A549 (cell line): Measurements from ENCODE around the gene NR4A2. TPM values are rescaled to one million over a fixed set of nuclear protein-coding genes. Genes with fewer than 3 reads are reported as not detected.

ENCODE experiments used
- ATAC-seq, 2 experiments: fragments of 200-7000 bp in 1 of 2; fragments of >200 bp in 1 of 2; cut with Nextera tagmentation in 1 of 2; cut with Tn5 transposase in 1 of 2; 3 replicates each; pipeline versions ENCODE4 v1.8.0 to v1.9.1; 2018 to 2020; ENCODE audit warnings: mild to moderate bottlenecking in 1 of 2, moderate library complexity in 1 of 2
- CTCF ChIA-PET: fragments of 300-600 bp; sonication (Branson Sonifier 250); formaldehyde crosslinking; extraction: SDS; loops from one replicate; lab custom pipeline; 2021; ENCODE audit warnings: antibody characterized with exemption, inconsistent platforms; lab: Yijun Ruan, JAX
- POLR2A ChIA-PET: fragments of 350-600 bp; formaldehyde crosslinking; extraction: SDS; loops from one replicate; lab custom pipeline; 2021; ENCODE audit warnings: antibody characterized with exemption, inconsistent platforms; lab: Yijun Ruan, JAX
- DNase-seq, 2 experiments: peaks; one replicate each; pipeline versions ENCODE4 v3.0.0 to v3.0.0-alpha.2; 2011 to 2016; ENCODE audit warnings: low read depth in 1 of 2, low spot score in 1 of 2
- FAIRE-seq: peaks from 2 replicates; lab custom pipeline; 2011; peaks lifted over from hg19 to GRCh38; lab: Jason Lieb, UNC
- H3K27ac ChIP-seq, 2 experiments: fragments of >200 bp; sonication (Bioruptor Twin); formaldehyde crosslinking; 3 replicates each; pipeline ENCODE4 v1.5.1; 2016 to 2017
- H3K4me1 ChIP-seq: fragments of >200 bp; sonication (Bioruptor Twin); formaldehyde crosslinking; 3 replicates; pipeline ENCODE4 v1.6.1; 2016
- H3K4me2 ChIP-seq: fragments of >200 bp; sonication (Bioruptor Twin); formaldehyde crosslinking; 3 replicates; pipeline ENCODE4 v1.6.1; 2016
- H3K4me3 ChIP-seq: fragments of >200 bp; sonication (Bioruptor Twin); formaldehyde crosslinking; 3 replicates; pipeline ENCODE4 v1.5.1; 2016
- H3K9me3 ChIP-seq: fragments of >200 bp; sonication (Bioruptor Twin); formaldehyde crosslinking; 3 replicates; pipeline ENCODE4 v1.6.1; 2016
- CBX2 ChIP-seq: fragments of 200-600 bp; sonication (generic); IDR thresholded peaks from 2 replicates; pipeline ENCODE4 v1.6.1; 2016; ENCODE audit warnings: low read depth, mild to moderate bottlenecking, borderline replicate concordance
- CHD4 ChIP-seq: fragments of 200-600 bp; sonication (generic); IDR thresholded peaks from 2 replicates; pipeline ENCODE4 v1.6.1; 2016; ENCODE audit warnings: antibody characterized with exemption, mild to moderate bottlenecking, borderline replicate concordance
- EHF ChIP-seq: fragments of 250-450 bp; sonication (Bioruptor Pico); IDR thresholded peaks from 2 replicates; pipeline ENCODE4 v1.5.0; 2020; ENCODE audit warnings: mild to moderate bottlenecking
- ELK1 ChIP-seq: fragments of 150-350 bp; IDR thresholded peaks from 2 replicates; pipeline ENCODE4 v1.6.1; 2014; ENCODE audit warnings: low read depth, mild to moderate bottlenecking, low read length
- FOSB ChIP-seq: fragments of 250-450 bp; sonication (Bioruptor Pico); IDR thresholded peaks from 2 replicates; pipeline ENCODE4 v1.5.0; 2020; ENCODE audit warnings: mild to moderate bottlenecking, moderate library complexity
- FOXS1 ChIP-seq: fragments of 250-450 bp; sonication (Bioruptor Pico); IDR thresholded peaks from 2 replicates; pipeline ENCODE4 v1.5.0; 2020; ENCODE audit warnings: mild to moderate bottlenecking, moderate library complexity
- HDAC2 ChIP-seq: fragments of 200-600 bp; sonication (generic); IDR thresholded peaks from 2 replicates; pipeline ENCODE4 v1.6.1; 2016
- HES2 ChIP-seq: fragments of >200 bp; sonication (Bioruptor Twin); formaldehyde crosslinking; IDR thresholded peaks from 2 replicates; pipeline ENCODE4 v1.6.1; 2016
- HMGXB4 ChIP-seq: fragments of 250-450 bp; sonication (Bioruptor Pico); IDR thresholded peaks from 2 replicates; pipeline ENCODE4 v1.5.0; 2021; ENCODE audit warnings: mild to moderate bottlenecking, moderate library complexity, borderline replicate concordance
- JUN ChIP-seq, 2 experiments: fragments of >200 bp; sonication (Bioruptor Twin); formaldehyde crosslinking; IDR thresholded peaks; 2 replicates in 1 of 2; 3 replicates in 1 of 2; pipeline ENCODE4 v1.6.1; 2016 to 2017
- JUNB ChIP-seq: fragments of >200 bp; sonication (Bioruptor Twin); formaldehyde crosslinking; IDR thresholded peaks from 2 replicates; pipeline ENCODE4 v1.6.1; 2016
- KDM5A ChIP-seq: fragments of 200-600 bp; sonication (generic); IDR thresholded peaks from 2 replicates; pipeline ENCODE4 v1.6.1; 2016; ENCODE audit warnings: antibody characterized with exemption, mild to moderate bottlenecking
- MAX ChIP-seq: IDR thresholded peaks from 2 replicates; pipeline ENCODE4 v1.6.1; 2012
- MAZ ChIP-seq: fragments of 150-350 bp; IDR thresholded peaks from 2 replicates; pipeline ENCODE4 v1.6.1; 2014; ENCODE audit warnings: antibody characterized with exemption, low read depth, low read length, borderline replicate concordance
- MYC ChIP-seq: IDR thresholded peaks from 2 replicates; pipeline ENCODE4 v1.6.1; 2012; ENCODE audit warnings: mild to moderate bottlenecking, inconsistent platforms, low read length, improper control_type of control experiment, borderline replicate concordance
- NFE2L2 ChIP-seq: fragments of 150-350 bp; conservative IDR thresholded peaks from 2 replicates; pipeline ENCODE4 v1.6.1; 2014; ENCODE audit warnings: low read length
- POLR2AphosphoS2 ChIP-seq: conservative IDR thresholded peaks from 2 replicates; pipeline ENCODE4 v1.6.1; 2012; ENCODE audit warnings: low read length, improper control_type of control experiment, inconsistent platforms
- RCOR1 ChIP-seq: fragments of 150-350 bp; IDR thresholded peaks from 2 replicates; pipeline ENCODE4 v1.6.1; 2014; ENCODE audit warnings: antibody characterized with exemption, low read length, low read depth
- REST ChIP-seq: fragments of 200-600 bp; sonication (generic); IDR thresholded peaks from 2 replicates; pipeline ENCODE4 v1.6.1; 2016; ENCODE audit warnings: antibody characterized with exemption, mild to moderate bottlenecking, moderate library complexity
- RFX5 ChIP-seq: fragments of 450-650 bp; IDR thresholded peaks from 2 replicates; pipeline ENCODE4 v1.7.1; 2014; ENCODE audit warnings: antibody characterized with exemption, mild to moderate bottlenecking, moderate library complexity
- SMC3 ChIP-seq: fragments of >200 bp; sonication (Bioruptor Twin); formaldehyde crosslinking; IDR thresholded peaks from 3 replicates; pipeline ENCODE4 v1.6.1; 2018; ENCODE audit warnings: inconsistent platforms
- ZC3H11A ChIP-seq: fragments of 450-650 bp; IDR thresholded peaks from 2 replicates; pipeline ENCODE4 v1.6.1; 2014; ENCODE audit warnings: antibody characterized with exemption, mild to moderate bottlenecking
- ZSCAN20 ChIP-seq: fragments of 250-450 bp; sonication (Bioruptor Pico); IDR thresholded peaks from 2 replicates; pipeline ENCODE4 v1.8.0; 2022; ENCODE audit warnings: mild to moderate bottlenecking, moderate library complexity
- WGBS: methylation state at CpG from one replicate; pipeline ENCODE4 v1.1.6; 2017; ENCODE audit errors: missing lambda C conversion rate; 5-methylcytosine and 5-hydroxymethylcytosine counted together
- polyA plus RNA-seq, 4 experiments: library from polyadenylated mRNA; depleted of rRNA in 3 of 4; stranded (reverse); fragments of >200 nt; fragmentation: RNase III in 1 of 4; extraction: RNeasy Plus Mini Kit Qiagen cat#74134 plus additional on column Dnase treatment in 1 of 4; gene quantifications; 2 replicates in 3 of 4; 3 replicates in 1 of 4; pipeline ENCODE4 v1.2.3, GENCODE V29; 2011 to 2017
- TF ChIP-seq, protein P1 (sequence below): fragments of 250-450 bp; sonication (Bioruptor Pico); IDR thresholded peaks from 2 replicates; pipeline ENCODE4 v1.5.0; 2020; ENCODE audit warnings: low read depth, mild to moderate bottlenecking, moderate library complexity
- TF ChIP-seq, protein P2 (sequence below): fragments of >200 bp; sonication (Bioruptor Twin); formaldehyde crosslinking; IDR thresholded peaks from 3 replicates; pipeline ENCODE4 v1.6.1; 2016
- TF ChIP-seq, protein P3 (sequence below): fragments of 450-650 bp; IDR thresholded peaks from 2 replicates; pipeline ENCODE4 v1.6.1; 2014; ENCODE audit warnings: antibody characterized with exemption
- TF ChIP-seq, protein P4 (sequence below): IDR thresholded peaks from 2 replicates; pipeline ENCODE4 v1.6.1; 2012

The NR4A2 gene
- polyA plus RNA-seq, 2 of the 4 experiments (the other 2 are of a cell fraction): 2.3 to 9.7 TPM

GRCh38 chr2:156334496-156335478 is 2.3 kb upstream of the NR4A2 start:
- ChIA-PET CTCF (interaction anchor here (0.7 to 2.0 kb wide), 34 partner anchors 10 to 859 kb away, joined by 3 to 37 read pairs (median 3); no protein-coding TSS in a partner anchor), POLR2A (interaction anchor here (0.7 to 4.3 kb wide), 20 partner anchors 8 to 962 kb away, joined by 3 to 22 read pairs (median 3); partner anchors contain the start of gene GPD2)
- 2% methylated on average over 35 of the region's 40 CpGs for WGBS
- Histone ChIP-seq H3K4me2 (peak overlapping the region; percentile 96), H3K9me3 (no peaks in the 10 kb centered on the region), H3K27ac (peak overlapping the region; percentile 98), H3K4me3 (peak overlapping the region; percentile 87), H3K4me1 (peaks cover 50% of the 10 kb centered on the region)
- no peak for FAIRE-seq
- peak; percentile 71 to 93 for DNase-seq
- peak; percentile 65 to 74 for ATAC-seq
- TF ChIP-seq, protein P1, sequence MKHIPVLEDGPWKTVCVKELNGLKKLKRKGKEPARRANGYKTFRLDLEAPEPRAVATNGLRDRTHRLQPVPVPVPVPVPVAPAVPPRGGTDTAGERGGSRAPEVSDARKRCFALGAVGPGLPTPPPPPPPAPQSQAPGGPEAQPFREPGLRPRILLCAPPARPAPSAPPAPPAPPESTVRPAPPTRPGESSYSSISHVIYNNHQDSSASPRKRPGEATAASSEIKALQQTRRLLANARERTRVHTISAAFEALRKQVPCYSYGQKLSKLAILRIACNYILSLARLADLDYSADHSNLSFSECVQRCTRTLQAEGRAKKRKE (CRISPR knock-in tag): 0 out of 2 replicates have a peak, but pooled peaks have one; percentile 44
- no peak for TF ChIP-seq POLR2AphosphoS2
- no peak for TF ChIP-seq ZSCAN20 (CRISPR knock-in tag)
- peak; percentile 60 to 88; a peak in 4 of 5 replicates for TF ChIP-seq JUN (IDR thresholded peaks at IDR 0.05)
- no peak for TF ChIP-seq MYC
- TF ChIP-seq RFX5: no peak
- TF ChIP-seq HES2: no peak
- no peak for TF ChIP-seq CBX2
- no peak for TF ChIP-seq KDM5A
- no peak for TF ChIP-seq REST
- TF ChIP-seq HMGXB4 (CRISPR knock-in tag): no peak
- peak; percentile 64; the same call in 1 of the 2 replicates for TF ChIP-seq FOXS1 (CRISPR knock-in tag)
- TF ChIP-seq ELK1: no peak
- TF ChIP-seq, protein P2, sequence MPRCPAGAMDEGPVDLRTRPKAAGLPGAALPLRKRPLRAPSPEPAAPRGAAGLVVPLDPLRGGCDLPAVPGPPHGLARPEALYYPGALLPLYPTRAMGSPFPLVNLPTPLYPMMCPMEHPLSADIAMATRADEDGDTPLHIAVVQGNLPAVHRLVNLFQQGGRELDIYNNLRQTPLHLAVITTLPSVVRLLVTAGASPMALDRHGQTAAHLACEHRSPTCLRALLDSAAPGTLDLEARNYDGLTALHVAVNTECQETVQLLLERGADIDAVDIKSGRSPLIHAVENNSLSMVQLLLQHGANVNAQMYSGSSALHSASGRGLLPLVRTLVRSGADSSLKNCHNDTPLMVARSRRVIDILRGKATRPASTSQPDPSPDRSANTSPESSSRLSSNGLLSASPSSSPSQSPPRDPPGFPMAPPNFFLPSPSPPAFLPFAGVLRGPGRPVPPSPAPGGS: peak; percentile 87
- TF ChIP-seq MAZ: no peak
- TF ChIP-seq HDAC2: no peak
- TF ChIP-seq MAX: peak; percentile 47
- no peak for TF ChIP-seq ZC3H11A
- TF ChIP-seq FOSB (CRISPR knock-in tag): no peak
- TF ChIP-seq JUNB: no peak
- TF ChIP-seq SMC3: peak; percentile 15; the same call in 1 of the 3 replicates
- 0 out of 2 replicates have a peak, but pooled peaks have one; percentile 66 for TF ChIP-seq EHF (CRISPR knock-in tag)
- TF ChIP-seq, protein P3, sequence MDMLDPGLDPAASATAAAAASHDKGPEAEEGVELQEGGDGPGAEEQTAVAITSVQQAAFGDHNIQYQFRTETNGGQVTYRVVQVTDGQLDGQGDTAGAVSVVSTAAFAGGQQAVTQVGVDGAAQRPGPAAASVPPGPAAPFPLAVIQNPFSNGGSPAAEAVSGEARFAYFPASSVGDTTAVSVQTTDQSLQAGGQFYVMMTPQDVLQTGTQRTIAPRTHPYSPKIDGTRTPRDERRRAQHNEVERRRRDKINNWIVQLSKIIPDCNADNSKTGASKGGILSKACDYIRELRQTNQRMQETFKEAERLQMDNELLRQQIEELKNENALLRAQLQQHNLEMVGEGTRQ: no peak
- TF ChIP-seq NFE2L2: no peak
- TF ChIP-seq CHD4: no peak
- TF ChIP-seq RCOR1: no peak
- TF ChIP-seq, protein P4, sequence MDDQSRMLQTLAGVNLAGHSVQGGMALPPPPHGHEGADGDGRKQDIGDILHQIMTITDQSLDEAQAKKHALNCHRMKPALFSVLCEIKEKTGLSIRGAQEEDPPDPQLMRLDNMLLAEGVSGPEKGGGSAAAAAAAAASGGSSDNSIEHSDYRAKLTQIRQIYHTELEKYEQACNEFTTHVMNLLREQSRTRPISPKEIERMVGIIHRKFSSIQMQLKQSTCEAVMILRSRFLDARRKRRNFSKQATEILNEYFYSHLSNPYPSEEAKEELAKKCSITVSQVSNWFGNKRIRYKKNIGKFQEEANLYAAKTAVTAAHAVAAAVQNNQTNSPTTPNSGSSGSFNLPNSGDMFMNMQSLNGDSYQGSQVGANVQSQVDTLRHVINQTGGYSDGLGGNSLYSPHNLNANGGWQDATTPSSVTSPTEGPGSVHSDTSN: no peak
